HepG2 (cell line): ENCODE results near the gene GJB1. TPM values are rescaled to one million over a fixed set of nuclear protein-coding genes. Genes with fewer than 3 reads are reported as not detected.

Source experiments
- ATAC-seq: fragments of 200-7000 bp; cut with Tn5 transposase; 3 replicates; pipeline ENCODE4 v1.9.1; 2020; ENCODE audit warnings: mild to moderate bottlenecking, moderate library complexity
- BruUV-seq: library from RNA; stranded (reverse); fragments of 400-500 nt; replicated peaks from 2 replicates; lab custom pipeline; 2021; lab: Mats Ljungman, UMichigan
- CTCF ChIA-PET: fragments of 300-600 bp; formaldehyde crosslinking; extraction: SDS; loops from one replicate; lab custom pipeline; 2021; ENCODE audit warnings: low total read pairs, inconsistent platforms, low intra/inter-chr PET ratio; lab: Yijun Ruan, JAX
- POLR2A ChIA-PET: fragments of 350-600 bp; sonication (Branson Sonifier 250); formaldehyde crosslinking; loops from one replicate; lab custom pipeline; 2020; ENCODE audit warnings: antibody characterized with exemption, inconsistent platforms; lab: Yijun Ruan, JAX
- DNase-seq: peaks from one replicate; pipeline ENCODE4 v3.0.0-alpha.2; 2015; ENCODE audit warnings: low spot score
- FAIRE-seq: peaks from 3 replicates; lab custom pipeline; 2011; peaks lifted over from hg19 to GRCh38; lab: Jason Lieb, UNC
- H2AFZ ChIP-seq: one replicate; pipeline ENCODE4 v1.6.1; 2011; ENCODE audit warnings: low read length, inconsistent platforms
- H3K27ac ChIP-seq: fragments of 300-600 bp; 3 replicates; pipeline ENCODE4 v1.8.0; 2011; ENCODE audit warnings: mixed run types, mild to moderate bottlenecking, mixed read lengths, low read length, inconsistent platforms; ENCODE audit not compliant: insufficient read depth; ENCODE audit errors: extremely low read length
- H3K27me3 ChIP-seq, 2 experiments: fragments of 200-600 bp in 1 of 2; 2 replicates in 1 of 2; 3 replicates in 1 of 2; pipeline versions ENCODE4 v1.6.0 to v1.8.0; 2011; ENCODE audit warnings: low read length in 2 of 2, mild to moderate bottlenecking in 2 of 2, moderate library complexity in 2 of 2, inconsistent platforms in 1 of 2; ENCODE audit not compliant: insufficient read depth in 2 of 2, control insufficient read depth in 1 of 2
- H3K36me3 ChIP-seq, 2 experiments: fragments of 200-600 bp in 1 of 2; replicated peaks in 1 of 2; 2 replicates in 1 of 2; 3 replicates in 1 of 2; pipeline versions ENCODE4 v1.5.1 to v1.8.0; 2011; ENCODE audit warnings: low read length in 2 of 2, inconsistent platforms in 1 of 2; ENCODE audit not compliant: insufficient read depth in 2 of 2, control insufficient read depth in 1 of 2
- H3K4me1 ChIP-seq: 2 replicates; pipeline ENCODE4 v1.5.1; 2012; ENCODE audit warnings: low read length, inconsistent platforms; ENCODE audit not compliant: insufficient read depth
- H3K4me2 ChIP-seq: 2 replicates; pipeline ENCODE4 v1.6.0; 2011; ENCODE audit warnings: low read depth, low read length, inconsistent platforms
- H3K4me3 ChIP-seq, 3 experiments: fragments of 200-600 bp in 1 of 3; sonication (generic), shearing (Covaris generic) in 1 of 3; replicated peaks in 1 of 3; 2 replicates each; pipeline ENCODE4 v1.5.1; 2011 to 2016; ENCODE audit warnings: low read length in 3 of 3, inconsistent platforms in 2 of 3, low read depth in 2 of 3, mild to moderate bottlenecking in 2 of 3, control low read depth in 1 of 3, mixed read lengths in 1 of 3; ENCODE audit not compliant: insufficient read depth in 1 of 3
- H3K79me2 ChIP-seq: one replicate; pipeline ENCODE4 v1.6.1; 2011; ENCODE audit warnings: low read length, inconsistent platforms; ENCODE audit not compliant: insufficient read depth
- H3K9ac ChIP-seq: 2 replicates; pipeline ENCODE4 v1.6.0; 2011; ENCODE audit warnings: mild to moderate bottlenecking, low read depth, low read length, inconsistent platforms; ENCODE audit not compliant: insufficient read depth
- H3K9me3 ChIP-seq: 2 replicates; pipeline ENCODE4 v1.5.1; 2012; ENCODE audit warnings: mild to moderate bottlenecking, low read length
- H4K20me1 ChIP-seq: 2 replicates; pipeline ENCODE4 v1.6.0; 2011; ENCODE audit warnings: inconsistent platforms, mild to moderate bottlenecking, low read length, moderate library complexity; ENCODE audit not compliant: insufficient read depth
- CENPX ChIP-seq: sonication (generic); formaldehyde crosslinking; IDR thresholded peaks from 2 replicates; pipeline ENCODE4 v1.9.0; 2021; ENCODE audit warnings: mild to moderate bottlenecking, missing genetic modification reagents, moderate library complexity
- DNMT3B ChIP-seq: conservative IDR thresholded peaks from 2 replicates; pipeline ENCODE4 v1.6.1; 2016; ENCODE audit warnings: missing biosample characterization, control low read depth
- GZF1 ChIP-seq: sonication (generic); formaldehyde crosslinking; IDR thresholded peaks from 2 replicates; pipeline ENCODE4 v1.5.1; 2020; ENCODE audit warnings: mild to moderate bottlenecking, missing genetic modification reagents
- KLF6 ChIP-seq: IDR thresholded peaks from 2 replicates; pipeline ENCODE4 v1.8.0; 2016; ENCODE audit warnings: missing biosample characterization, missing genetic modification reagents
- NCOA2 ChIP-seq: sonication (generic); formaldehyde crosslinking; IDR thresholded peaks from 2 replicates; pipeline ENCODE4 v1.8.0; 2022; ENCODE audit warnings: inconsistent platforms
- NFE2 ChIP-seq: sonication (generic); formaldehyde crosslinking; IDR thresholded peaks from 2 replicates; pipeline ENCODE4 v1.4.0; 2020; ENCODE audit warnings: missing genetic modification reagents
- RARG ChIP-seq: sonication (generic); formaldehyde crosslinking; IDR thresholded peaks from 2 replicates; pipeline ENCODE4 v1.4.0; 2020; ENCODE audit warnings: low read depth, mild to moderate bottlenecking, missing genetic modification reagents
- TCF12 ChIP-seq, 2 experiments: fragments of 450-650 bp in 1 of 2; sonication (generic) in 1 of 2; formaldehyde crosslinking in 1 of 2; IDR thresholded peaks; 2 replicates each; pipeline versions ENCODE4 v1.6.1 to v1.8.0; 2017 to 2022; ENCODE audit warnings: antibody characterized with exemption in 1 of 2, mild to moderate bottlenecking in 1 of 2, missing genetic modification reagents in 1 of 2, moderate library complexity in 1 of 2
- ZFP41 ChIP-seq: sonication (generic); formaldehyde crosslinking; IDR thresholded peaks from 2 replicates; pipeline ENCODE4 v1.4.0; 2020; ENCODE audit warnings: mild to moderate bottlenecking, missing genetic modification reagents, borderline replicate concordance
- ZKSCAN5 ChIP-seq: sonication (generic); formaldehyde crosslinking; IDR thresholded peaks from 2 replicates; pipeline ENCODE4 v1.5.1; 2020; ENCODE audit warnings: mild to moderate bottlenecking, missing genetic modification reagents
- ZNF362 ChIP-seq: sonication (generic); formaldehyde crosslinking; IDR thresholded peaks from 2 replicates; pipeline ENCODE4 v1.4.0; 2020; ENCODE audit warnings: missing genetic modification reagents, mild to moderate bottlenecking, borderline replicate concordance
- ZNF7 ChIP-seq: IDR thresholded peaks from 2 replicates; pipeline ENCODE4 v1.6.1; 2016; ENCODE audit warnings: missing biosample characterization, missing genetic modification reagents
- ZNF770 ChIP-seq: sonication (generic); formaldehyde crosslinking; IDR thresholded peaks from 2 replicates; pipeline ENCODE4 v1.5.0; 2020; ENCODE audit warnings: mild to moderate bottlenecking, missing genetic modification reagents
- WGBS: methylation state at CpG from one replicate; pipeline ENCODE4 v1.1.6; 2017; ENCODE audit warnings: low lambda C conversion rate; 5-methylcytosine and 5-hydroxymethylcytosine counted together
- in situ Hi-C: cut with HindIII; loops from 2 replicates; pipeline ENCODE4 v1.10.0; 2017; ENCODE audit warnings: low pct_unique_long_range_greater_than_20kb; ENCODE audit not compliant: extremely low pct_ligation_motif_present
- intact Hi-C: fragments of 100-400 bp; cut with micrococcal nuclease; formaldehyde crosslinking; loops from one replicate; pipeline ENCODE4 v1.10.0; 2022; ENCODE audit not compliant: unreplicated experiment
- polyA plus RNA-seq, 8 experiments: library from polyadenylated mRNA; depleted of rRNA in 3 of 8; stranded (reverse) in 7 of 8; unstranded in 1 of 8; fragments of >200 nt; fragmentation: Illumina TruSeq in 4 of 8; extraction: Trizol in 4 of 8; gene quantifications; 2 replicates each; pipeline versions ENCODE4 v1.2.1 to v1.2.3, GENCODE V29; 2011 to 2016; ENCODE audit warnings: low read depth in 4 of 8, missing spikeins in 1 of 8, mixed read lengths in 1 of 8; ENCODE audit not compliant: insufficient read depth in 1 of 8
- total RNA-seq, 5 experiments: library from RNA; depleted of rRNA; stranded (reverse); fragments of >200 nt; fragmentation: Illumina TruSeq; extraction: Trizol; gene quantifications; 2 replicates each; pipeline ENCODE4 v1.2.3, GENCODE V29; 2016; ENCODE audit warnings: low read depth in 1 of 5
- TF ChIP-seq, protein P1 (sequence below): sonication (generic); formaldehyde crosslinking; IDR thresholded peaks from 2 replicates; pipeline ENCODE4 v1.4.0; 2020; ENCODE audit warnings: mild to moderate bottlenecking, missing genetic modification reagents
- TF ChIP-seq, protein P2 (sequence below): sonication (generic); formaldehyde crosslinking; IDR thresholded peaks from 2 replicates; pipeline ENCODE4 v1.4.0; 2020; ENCODE audit warnings: mild to moderate bottlenecking, low read depth, missing genetic modification reagents
- TF ChIP-seq, protein P3 (sequence below): sonication (generic); formaldehyde crosslinking; IDR thresholded peaks from 2 replicates; pipeline ENCODE4 v1.4.0; 2020; ENCODE audit warnings: mild to moderate bottlenecking, missing genetic modification reagents

Gene GJB1
- total and polyA plus RNA-seq, 2 of the 13 experiments (the other 11 are each of a cell fraction or from before 2014, with no cell fraction given): 111 to 161 TPM

DNA sequence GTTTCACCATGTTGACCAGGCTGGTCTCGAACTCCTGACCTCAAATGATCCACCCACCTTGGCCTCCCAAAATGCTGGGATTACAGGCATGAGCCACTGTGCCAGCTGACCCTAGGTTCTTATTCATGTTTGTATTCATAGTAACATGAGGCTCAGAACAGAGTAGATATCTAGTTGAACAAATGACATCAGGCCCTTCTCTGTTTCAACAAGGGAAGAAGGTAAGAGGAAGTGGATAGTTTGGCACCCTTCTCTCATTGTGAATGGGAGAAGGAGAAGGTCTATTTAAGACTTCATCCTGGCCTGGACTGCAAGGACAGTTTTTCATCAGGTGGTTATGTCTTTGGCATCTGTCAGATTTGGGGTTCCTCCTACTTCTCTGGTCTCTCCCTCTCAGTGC is 13.8 kb downstream of the GJB1 start:
- H3K9ac ChIP-seq: no peak overlapping the region
- FAIRE-seq (no peak), DNase-seq (no peak), ATAC-seq (no peak; the same call in 2 of the 3 replicates)
- ChIA-PET POLR2A (interaction anchor here (1.0 kb wide), 1 partner anchor 9 kb away, joined by 3 read pairs; no protein-coding TSS in a partner anchor), CTCF (no interaction called here)
- WGBS: 80% methylated on average over 1 of the region's 1 CpG
- H3K36me3 ChIP-seq: peaks cover 0 to 1% of the 10 kb centered on the region in 2 experiments; a peak in 2 of 5 replicates
- intact Hi-C loops (no loop called here), in situ Hi-C loops (no loop called here)
- no peaks in the 10 kb centered on the region for H4K20me1 ChIP-seq
- H2AFZ ChIP-seq: no peak overlapping the region
- no peaks in the 10 kb centered on the region for H3K79me2 ChIP-seq
- no peaks in the 10 kb centered on the region for H3K27me3 ChIP-seq
- no peak overlapping the region for H3K4me2 ChIP-seq
- no TSS peak for BruUV-seq
- H3K4me3 ChIP-seq: no peak overlapping the region
- no peak overlapping the region for H3K27ac ChIP-seq
- TF ChIP-seq, protein P1, sequence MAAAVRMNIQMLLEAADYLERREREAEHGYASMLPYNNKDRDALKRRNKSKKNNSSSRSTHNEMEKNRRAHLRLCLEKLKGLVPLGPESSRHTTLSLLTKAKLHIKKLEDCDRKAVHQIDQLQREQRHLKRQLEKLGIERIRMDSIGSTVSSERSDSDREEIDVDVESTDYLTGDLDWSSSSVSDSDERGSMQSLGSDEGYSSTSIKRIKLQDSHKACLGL (CRISPR knock-in tag): no peak
- TF ChIP-seq ZFP41 (CRISPR knock-in tag) (no peak), ZNF7 (CRISPR knock-in tag) (no peak), NFE2 (CRISPR knock-in tag) (no peak), CENPX (CRISPR knock-in tag) (no peak), ZNF362 (CRISPR knock-in tag) (no peak), DNMT3B (no peak), KLF6 (no peak), ZKSCAN5 (no peak), RARG (no peak), GZF1 (CRISPR knock-in tag) (no peak), ZNF770 (CRISPR knock-in tag) (no peak), NCOA2 (CRISPR knock-in tag) (no peak), TCF12 (IDR thresholded peaks at IDR 0.05) (no peak), TCF12 (CRISPR knock-in tag; IDR thresholded peaks at IDR 0.05) (no peak)
- TF ChIP-seq, protein P2, sequence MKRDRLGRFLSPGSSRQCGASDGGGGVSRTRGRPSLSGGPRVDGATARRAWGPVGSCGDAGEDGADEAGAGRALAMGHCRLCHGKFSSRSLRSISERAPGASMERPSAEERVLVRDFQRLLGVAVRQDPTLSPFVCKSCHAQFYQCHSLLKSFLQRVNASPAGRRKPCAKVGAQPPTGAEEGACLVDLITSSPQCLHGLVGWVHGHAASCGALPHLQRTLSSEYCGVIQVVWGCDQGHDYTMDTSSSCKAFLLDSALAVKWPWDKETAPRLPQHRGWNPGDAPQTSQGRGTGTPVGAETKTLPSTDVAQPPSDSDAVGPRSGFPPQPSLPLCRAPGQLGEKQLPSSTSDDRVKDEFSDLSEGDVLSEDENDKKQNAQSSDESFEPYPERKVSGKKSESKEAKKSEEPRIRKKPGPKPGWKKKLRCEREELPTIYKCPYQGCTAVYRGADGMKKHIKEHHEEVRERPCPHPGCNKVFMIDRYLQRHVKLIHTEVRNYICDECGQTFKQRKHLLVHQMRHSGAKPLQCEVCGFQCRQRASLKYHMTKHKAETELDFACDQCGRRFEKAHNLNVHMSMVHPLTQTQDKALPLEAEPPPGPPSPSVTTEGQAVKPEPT (CRISPR knock-in tag): no peak
- TF ChIP-seq, protein P3, sequence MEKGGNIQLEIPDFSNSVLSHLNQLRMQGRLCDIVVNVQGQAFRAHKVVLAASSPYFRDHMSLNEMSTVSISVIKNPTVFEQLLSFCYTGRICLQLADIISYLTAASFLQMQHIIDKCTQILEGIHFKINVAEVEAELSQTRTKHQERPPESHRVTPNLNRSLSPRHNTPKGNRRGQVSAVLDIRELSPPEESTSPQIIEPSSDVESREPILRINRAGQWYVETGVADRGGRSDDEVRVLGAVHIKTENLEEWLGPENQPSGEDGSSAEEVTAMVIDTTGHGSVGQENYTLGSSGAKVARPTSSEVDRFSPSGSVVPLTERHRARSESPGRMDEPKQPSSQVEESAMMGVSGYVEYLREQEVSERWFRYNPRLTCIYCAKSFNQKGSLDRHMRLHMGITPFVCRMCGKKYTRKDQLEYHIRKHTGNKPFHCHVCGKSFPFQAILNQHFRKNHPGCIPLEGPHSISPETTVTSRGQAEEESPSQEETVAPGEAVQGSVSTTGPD (CRISPR knock-in tag): no peak
- peaks cover 18% of the 10 kb centered on the region for H3K4me1 ChIP-seq
- H3K9me3 ChIP-seq: no peaks in the 10 kb centered on the region
